Memory B cell (primary cell): Measurements from ENCODE around the gene PARVB.
A peak's percentile ranks its signal among the peaks of the same experiment; 100 is the strongest.
"Not testable (repeated sequence)": the region's sequence is repeated elsewhere in the genome, so short reads cannot be mapped to it uniquely, and the experiment has no call there.

Experiments
- ATAC-seq: fragments of 150-1000 bp; cut with Tn5 transposase; 2 replicates; pipeline ENCODE4 v1.10.0; 2021; ENCODE audit warnings: low read depth, mild to moderate bottlenecking, moderate library complexity
- DNase-seq, 2 donors: peaks; one replicate each; pipeline ENCODE4 v3.0.0; 2022; ENCODE audit warnings: low spot score in 2 of 2
- H3K27ac Mint-ChIP-seq: one replicate; pipeline ENCODE4 v1.8.0; 2022; ENCODE audit warnings: mild to moderate bottlenecking, moderate library complexity, mixed read lengths
- H3K27me3 Mint-ChIP-seq: one replicate; pipeline ENCODE4 v1.8.0; 2022; ENCODE audit warnings: mixed read lengths
- H3K36me3 Mint-ChIP-seq: one replicate; pipeline ENCODE4 v1.8.0; 2022; ENCODE audit warnings: mild to moderate bottlenecking, mixed read lengths
- H3K4me1 Mint-ChIP-seq: one replicate; pipeline ENCODE4 v1.8.0; 2022; ENCODE audit warnings: mixed read lengths
- H3K4me3 Mint-ChIP-seq: one replicate; pipeline ENCODE4 v1.8.0; 2022; ENCODE audit warnings: mild to moderate bottlenecking, moderate library complexity, mixed read lengths
- H3K9me3 Mint-ChIP-seq: one replicate; pipeline ENCODE4 v1.8.0; 2022; ENCODE audit warnings: mixed read lengths

PARVB gene

DNA sequence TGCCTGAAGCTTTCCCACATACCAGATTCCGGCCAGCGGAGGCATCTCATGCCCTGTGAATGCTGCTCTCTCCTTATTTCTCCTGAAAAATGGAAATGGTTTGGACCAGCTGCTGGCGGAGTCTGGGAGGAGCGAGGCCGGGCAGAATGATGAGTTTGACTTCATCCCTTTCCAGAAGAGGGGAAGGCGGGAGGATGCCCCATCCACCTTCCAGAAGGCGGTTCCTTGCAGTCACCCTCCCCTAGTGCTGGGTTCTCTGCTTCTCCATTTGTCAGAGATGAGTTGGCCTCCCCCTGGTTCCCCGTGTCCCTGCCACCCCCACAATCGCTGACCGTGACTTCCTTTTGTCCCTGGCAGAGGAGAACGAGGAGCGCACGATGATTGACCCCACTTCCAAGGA lies 75.6 kb downstream of the PARVB start:
- ATAC-seq: no peak

GRCh38 chr22:44100411-44100810 lies 76.3 kb downstream of the PARVB start:
- Mint-ChIP-seq H3K36me3 (peaks cover 39% of the 10 kb centered on the region), H3K27me3 (no peaks in the 10 kb centered on the region), H3K4me3 (no peak overlapping the region), H3K4me1 (no peaks in the 10 kb centered on the region), H3K27ac (no peak overlapping the region), H3K9me3 (no peaks in the 10 kb centered on the region)
- DNase-seq (no peak), ATAC-seq (no peak)

More for the DNA sequence above, 75.6 kb downstream of the PARVB start:
- no peaks in the 10 kb centered on the region for H3K4me1 Mint-ChIP-seq
- no peaks in the 10 kb centered on the region for H3K9me3 Mint-ChIP-seq
- no peak for DNase-seq
- no peak overlapping the region for H3K4me3 Mint-ChIP-seq
- peaks cover 38% of the 10 kb centered on the region for H3K36me3 Mint-ChIP-seq
- no peaks in the 10 kb centered on the region for H3K27me3 Mint-ChIP-seq
- H3K27ac Mint-ChIP-seq: no peak overlapping the region

DNA sequence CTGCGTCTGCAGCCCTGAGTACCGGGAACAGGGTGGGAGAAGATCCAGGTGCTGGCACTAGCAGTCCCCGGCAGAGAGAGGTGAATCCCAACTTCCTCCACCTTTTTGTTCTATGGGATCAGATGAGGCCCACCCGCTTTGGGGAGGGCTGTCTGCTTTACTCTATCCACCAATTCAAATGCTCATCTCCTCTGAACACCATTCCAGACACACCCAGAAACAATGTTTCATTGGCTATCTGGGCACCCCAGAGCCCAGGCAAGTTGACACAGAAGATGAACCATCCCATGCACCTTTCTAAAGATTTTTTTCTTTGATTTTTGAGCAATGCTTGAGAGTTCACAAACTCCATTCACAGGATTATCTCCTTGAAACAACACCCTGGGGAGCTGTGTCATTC lies 78.0 kb downstream of the PARVB start:
- ATAC-seq (no peak), DNase-seq (no peak)
- no peak overlapping the region for H3K27ac Mint-ChIP-seq
- H3K9me3 Mint-ChIP-seq: no peaks in the 10 kb centered on the region
- peaks cover 38% of the 10 kb centered on the region for H3K36me3 Mint-ChIP-seq
- peaks cover 5% of the 10 kb centered on the region for H3K4me1 Mint-ChIP-seq
- no peak overlapping the region for H3K4me3 Mint-ChIP-seq
- H3K27me3 Mint-ChIP-seq: no peaks in the 10 kb centered on the region

DNA sequence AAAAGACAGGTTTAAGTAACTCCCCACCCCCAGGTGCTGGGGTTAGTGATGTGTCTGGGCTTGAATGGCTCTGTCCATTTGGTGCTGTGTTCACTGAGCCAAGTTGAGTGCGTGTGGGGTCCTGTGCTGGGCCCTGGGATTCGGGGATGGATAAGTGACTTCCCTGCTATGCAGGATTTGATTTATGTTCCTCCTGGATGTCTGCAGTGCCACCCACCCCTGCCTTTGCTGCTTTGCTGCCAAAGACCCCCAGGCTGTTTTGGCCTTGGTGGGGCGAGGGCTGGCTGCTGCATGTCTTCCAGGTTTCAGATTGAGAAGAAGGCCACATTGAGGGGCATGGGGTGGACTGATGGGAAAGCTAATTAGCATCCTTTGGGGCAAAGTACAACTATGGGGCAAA lies 78.8 kb downstream of the PARVB start:
- DNase-seq (no peak), ATAC-seq (no peak)
- no peaks in the 10 kb centered on the region for H3K27me3 Mint-ChIP-seq
- no peak overlapping the region for H3K27ac Mint-ChIP-seq
- peaks cover 38% of the 10 kb centered on the region for H3K36me3 Mint-ChIP-seq
- no peak overlapping the region for H3K4me3 Mint-ChIP-seq
- no peaks in the 10 kb centered on the region for H3K9me3 Mint-ChIP-seq
- peaks cover 5% of the 10 kb centered on the region for H3K4me1 Mint-ChIP-seq

DNA sequence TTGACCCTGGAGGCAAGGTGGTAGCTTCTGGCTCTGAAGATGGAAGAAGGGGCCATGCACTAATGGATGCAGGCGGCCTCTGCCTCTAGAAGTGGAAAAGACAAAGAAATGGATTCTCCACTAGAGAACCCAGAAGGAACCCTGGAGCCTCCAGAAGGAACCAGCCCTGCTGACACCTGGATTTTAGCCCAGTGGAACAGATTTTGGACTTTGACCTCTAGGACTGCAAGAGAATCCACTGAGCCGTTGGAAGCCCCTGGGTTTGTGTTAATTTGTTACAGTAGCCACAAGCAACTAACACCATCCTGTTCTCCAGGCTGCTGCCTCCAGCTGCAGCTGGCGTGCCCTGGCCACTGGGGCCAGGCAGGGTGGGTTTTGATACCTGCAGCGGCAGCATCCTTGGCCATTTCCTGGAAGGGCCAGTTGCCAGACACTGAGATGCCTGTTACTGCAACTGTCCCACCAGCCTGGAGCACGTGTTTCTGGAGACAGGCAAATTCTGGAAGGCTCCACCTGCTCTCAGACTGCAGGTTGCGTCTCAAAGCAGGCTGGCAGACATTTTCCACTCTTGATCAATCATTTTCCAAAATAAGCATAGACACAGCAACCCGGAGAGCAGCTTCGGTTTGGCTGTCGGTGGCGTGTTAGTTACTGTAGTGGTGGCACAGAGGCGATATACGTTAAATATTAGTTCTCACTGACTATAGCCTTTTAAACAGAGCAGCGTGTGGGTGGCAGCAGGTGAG lies 79.8 kb downstream of the PARVB start:
- H3K36me3 Mint-ChIP-seq: peaks cover 34% of the 10 kb centered on the region
- no peaks in the 10 kb centered on the region for H3K27me3 Mint-ChIP-seq
- H3K9me3 Mint-ChIP-seq: no peaks in the 10 kb centered on the region
- H3K4me1 Mint-ChIP-seq: peaks cover 8% of the 10 kb centered on the region
- DNase-seq (no peak), ATAC-seq (no peak)
- no peak overlapping the region for H3K4me3 Mint-ChIP-seq
- no peak overlapping the region for H3K27ac Mint-ChIP-seq

DNA sequence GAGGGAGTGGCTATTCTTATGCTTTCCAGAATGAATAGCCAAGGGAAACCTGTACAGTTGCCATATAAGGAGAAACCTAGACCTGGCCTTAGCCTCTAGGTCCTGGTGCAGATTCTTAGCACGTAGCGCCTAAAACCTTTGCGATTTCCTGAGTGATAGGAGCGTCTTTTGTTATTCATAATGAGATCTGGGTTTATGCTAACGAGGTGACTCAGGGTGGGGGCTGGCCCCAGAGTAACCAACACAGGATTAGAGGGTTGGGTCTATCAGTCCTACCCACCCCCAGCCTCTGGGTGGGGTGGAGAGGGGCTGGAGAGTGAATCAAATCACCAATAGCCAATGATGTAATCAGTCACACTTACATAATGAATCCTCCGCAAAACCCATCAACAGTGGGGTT lies 83.2 kb downstream of the PARVB start:
- no peaks in the 10 kb centered on the region for H3K9me3 Mint-ChIP-seq
- no peaks in the 10 kb centered on the region for H3K27me3 Mint-ChIP-seq
- ATAC-seq: no peak
- H3K4me3 Mint-ChIP-seq: no peak overlapping the region
- DNase-seq: no peak
- peaks cover 8% of the 10 kb centered on the region for H3K4me1 Mint-ChIP-seq
- H3K27ac Mint-ChIP-seq: no peak overlapping the region
- H3K36me3 Mint-ChIP-seq: peaks cover 23% of the 10 kb centered on the region

- H3K27ac Mint-ChIP-seq: peak overlapping the region; percentile 65
- no peaks in the 10 kb centered on the region for H3K9me3 Mint-ChIP-seq
- no peak overlapping the region for H3K4me3 Mint-ChIP-seq
- peaks cover 20% of the 10 kb centered on the region for H3K36me3 Mint-ChIP-seq
- no peak for ATAC-seq
- peaks cover 8% of the 10 kb centered on the region for H3K4me1 Mint-ChIP-seq
- no peak for DNase-seq
- H3K27me3 Mint-ChIP-seq: no peaks in the 10 kb centered on the region
Measured at GRCh38 chr22:44108076-44108475, 84.0 kb downstream of the PARVB start.

GRCh38 chr22:44108806-44109385 lies 84.8 kb downstream of the PARVB start:
- Mint-ChIP-seq H3K27ac (peak overlapping the region; percentile 65), H3K27me3 (no peaks in the 10 kb centered on the region), H3K4me3 (no peak overlapping the region), H3K4me1 (peaks cover 8% of the 10 kb centered on the region), H3K9me3 (no peaks in the 10 kb centered on the region), H3K36me3 (peaks cover 14% of the 10 kb centered on the region)
- DNase-seq (no peak), ATAC-seq (peak; percentile 80)

DNA sequence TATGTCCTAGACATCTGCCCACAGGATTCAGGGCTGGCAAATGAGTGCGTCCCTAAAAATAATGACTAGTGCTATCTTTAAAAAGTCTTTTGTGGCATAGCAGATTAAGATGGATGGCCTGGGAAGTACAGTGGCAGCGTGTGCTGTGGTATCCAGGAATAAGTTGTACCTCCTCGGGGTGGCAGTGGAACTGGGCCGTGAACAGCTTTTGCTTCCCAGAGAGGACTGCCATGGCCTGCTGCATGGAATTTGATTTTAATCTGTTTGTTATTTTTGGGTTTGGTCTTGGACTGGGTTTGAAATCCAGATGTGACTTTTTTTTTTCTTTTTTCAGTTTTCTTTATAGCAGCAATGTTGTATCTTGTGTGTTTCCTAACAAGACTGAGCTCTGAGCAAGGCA lies 85.3 kb downstream of the PARVB start:
- no peak overlapping the region for H3K4me3 Mint-ChIP-seq
- no peak for DNase-seq
- H3K36me3 Mint-ChIP-seq: peaks cover 10% of the 10 kb centered on the region
- ATAC-seq: no peak
- peaks cover 8% of the 10 kb centered on the region for H3K4me1 Mint-ChIP-seq
- H3K27ac Mint-ChIP-seq: no peak overlapping the region
- H3K9me3 Mint-ChIP-seq: no peaks in the 10 kb centered on the region
- H3K27me3 Mint-ChIP-seq: no peaks in the 10 kb centered on the region

DNA sequence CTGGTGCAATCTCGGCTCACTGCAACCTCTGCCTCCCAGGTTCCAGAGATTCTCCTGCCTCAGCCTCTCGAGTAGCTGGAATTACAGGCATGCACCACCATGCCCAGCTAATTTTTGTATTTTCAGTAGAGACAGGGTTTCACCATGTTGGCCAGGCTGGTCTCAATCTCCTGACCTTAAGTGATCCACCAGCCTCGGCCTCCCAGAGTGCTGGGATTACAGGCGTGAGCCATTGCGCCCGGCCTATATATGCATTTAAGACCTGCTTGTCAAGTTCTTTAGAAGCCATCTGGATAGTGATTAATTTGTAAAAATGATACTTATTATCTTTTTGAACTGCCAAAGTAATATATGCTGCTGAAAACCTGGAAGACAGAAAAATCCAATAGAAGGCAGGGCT lies 86.6 kb downstream of the PARVB start:
- not testable (repeated sequence) for H3K27ac Mint-ChIP-seq, H3K9me3 Mint-ChIP-seq, H3K36me3 Mint-ChIP-seq, H3K4me3 Mint-ChIP-seq, ATAC-seq, H3K4me1 Mint-ChIP-seq, DNase-seq, H3K27me3 Mint-ChIP-seq

- H3K27ac Mint-ChIP-seq: no peak overlapping the region
- no peak overlapping the region for H3K4me3 Mint-ChIP-seq
- ATAC-seq (no peak), DNase-seq (no peak)
- peaks cover 12% of the 10 kb centered on the region for H3K4me1 Mint-ChIP-seq
- no peaks in the 10 kb centered on the region for H3K27me3 Mint-ChIP-seq
- H3K36me3 Mint-ChIP-seq: peaks cover 5% of the 10 kb centered on the region
- no peaks in the 10 kb centered on the region for H3K9me3 Mint-ChIP-seq
Measured at GRCh38 chr22:44111562-44112155, 87.6 kb downstream of the PARVB start.

GRCh38 chr22:44112191-44112590 lies 88.1 kb downstream of the PARVB start:
- Mint-ChIP-seq H3K36me3 (peaks cover 6% of the 10 kb centered on the region), H3K4me3 (no peak overlapping the region), H3K27ac (no peak overlapping the region), H3K27me3 (no peaks in the 10 kb centered on the region), H3K9me3 (no peaks in the 10 kb centered on the region), H3K4me1 (peaks cover 11% of the 10 kb centered on the region)
- DNase-seq (no peak), ATAC-seq (no peak)

- Mint-ChIP-seq H3K27ac (peak overlapping the region; percentile 83), H3K36me3 (peaks cover 24% of the 10 kb centered on the region), H3K4me3 (peak overlapping the region; percentile 77), H3K4me1 (peaks cover 10% of the 10 kb centered on the region), H3K27me3 (no peaks in the 10 kb centered on the region), H3K9me3 (no peaks in the 10 kb centered on the region)
- ATAC-seq (no peak), DNase-seq (no peak)
Measured at GRCh38 chr22:44116331-44116730, 92.2 kb downstream of the PARVB start.

DNA sequence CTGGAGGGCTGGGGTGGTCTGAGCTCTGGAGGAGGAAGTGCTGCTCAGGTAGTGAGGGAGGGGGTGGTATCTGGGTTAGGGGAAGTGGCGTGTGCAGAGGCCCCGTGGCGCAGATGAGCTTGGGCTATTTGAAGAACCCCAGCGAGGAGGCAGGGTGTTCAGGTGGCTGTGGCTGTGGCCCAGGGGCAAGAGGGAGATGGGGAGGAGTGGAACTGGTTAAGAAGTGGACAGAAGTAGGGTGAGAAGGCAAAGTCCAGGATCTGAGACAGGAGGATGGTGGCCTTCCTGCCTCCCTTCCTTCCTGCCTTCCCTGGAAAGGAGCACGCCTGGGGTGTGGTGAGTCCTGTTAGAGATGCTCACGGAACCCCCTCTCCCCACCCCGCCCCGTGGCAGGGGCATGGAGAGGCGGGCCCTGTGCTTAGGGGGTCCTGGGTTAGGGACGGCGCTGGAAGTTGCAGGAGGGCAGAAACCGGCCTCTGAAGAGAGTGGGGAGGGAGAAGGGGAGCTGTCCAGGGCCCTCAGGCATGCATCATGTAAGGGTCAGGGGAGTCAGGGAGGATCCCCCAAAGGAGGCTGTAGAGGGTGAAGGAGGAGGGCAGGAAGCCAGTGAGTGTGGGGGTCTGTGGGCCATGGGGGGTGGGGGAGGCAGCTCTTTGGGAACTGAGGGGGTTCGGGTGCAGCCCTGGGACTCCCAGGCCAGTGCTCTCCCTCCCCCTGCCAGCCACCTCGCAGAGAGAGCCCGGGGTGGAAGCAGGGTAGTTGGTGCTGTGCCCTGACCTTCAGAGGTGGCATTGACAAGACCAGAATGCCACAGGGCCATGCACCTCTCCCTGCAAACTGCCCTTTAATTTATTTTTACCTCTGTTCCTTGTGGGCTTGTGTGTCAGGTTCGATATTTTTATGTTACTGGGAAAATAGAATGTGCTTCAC lies 92.9 kb downstream of the PARVB start:
- Mint-ChIP-seq H3K27me3 (no peaks in the 10 kb centered on the region), H3K4me1 (peaks cover 10% of the 10 kb centered on the region), H3K36me3 (peaks cover 24% of the 10 kb centered on the region), H3K27ac (peak overlapping the region; percentile 83), H3K9me3 (no peaks in the 10 kb centered on the region), H3K4me3 (peak overlapping the region; percentile 77)
- no peak for DNase-seq
- ATAC-seq: peak; percentile 87
